HG03060 (cell line): ENCODE data around the gene CHRND.

Experiments
- ATAC-seq: cut with Tn5 transposase; IDR thresholded peaks from one replicate; pipeline ENCODE4 v1.9.1; 2021; ENCODE audit warnings: low read depth, moderate number of reproducible peaks; ENCODE audit not compliant: unreplicated experiment

Gene CHRND

DNA sequence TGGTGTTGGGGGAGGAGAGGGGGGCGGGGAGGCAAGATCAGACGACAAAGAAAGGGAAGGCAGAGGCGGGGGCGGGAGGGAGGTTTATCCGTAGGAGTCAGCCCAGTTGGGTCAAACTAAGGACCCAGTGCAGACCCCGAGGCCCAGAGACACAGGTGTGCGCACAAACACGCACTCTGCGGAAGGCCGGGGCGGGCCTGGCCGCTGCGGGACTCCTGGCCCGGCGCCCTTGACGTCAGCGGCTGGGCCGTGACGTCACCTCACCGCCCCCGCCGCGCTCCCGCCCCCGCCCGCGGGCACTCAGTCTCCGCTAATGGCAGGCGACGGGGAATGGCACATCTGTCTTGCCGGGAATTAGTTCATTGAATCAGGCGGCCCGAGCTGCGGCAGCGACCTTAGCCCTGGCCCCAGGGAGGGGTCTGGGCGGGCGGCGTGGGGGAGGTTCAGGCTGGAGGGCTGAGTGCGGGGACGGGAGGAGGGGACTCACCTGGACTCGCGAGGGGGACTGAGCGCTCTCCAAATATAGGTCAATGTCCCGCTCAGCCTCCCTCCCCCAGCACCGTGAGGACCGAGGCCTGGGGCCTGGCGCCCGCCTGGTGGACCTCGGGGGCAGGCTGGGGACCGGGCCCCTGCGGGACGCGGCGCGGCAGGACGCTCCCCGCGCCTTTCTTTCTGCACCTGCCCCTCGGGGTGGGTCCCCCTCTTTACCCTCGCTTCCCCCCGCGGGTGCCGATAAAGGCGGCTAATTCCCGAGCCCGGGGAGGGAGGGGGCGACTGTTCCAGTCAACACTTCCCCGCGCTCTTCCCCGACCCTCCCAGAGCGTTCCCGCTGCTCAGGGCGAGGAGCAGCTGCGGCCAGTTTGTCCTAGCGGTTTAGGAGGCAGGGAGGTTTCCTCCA is 22.8 kb upstream of the CHRND start:
- no peak for ATAC-seq

GRCh38 chr2:232503809-232504323 is 22.1 kb upstream of the CHRND start:
- ATAC-seq = no peak

DNA sequence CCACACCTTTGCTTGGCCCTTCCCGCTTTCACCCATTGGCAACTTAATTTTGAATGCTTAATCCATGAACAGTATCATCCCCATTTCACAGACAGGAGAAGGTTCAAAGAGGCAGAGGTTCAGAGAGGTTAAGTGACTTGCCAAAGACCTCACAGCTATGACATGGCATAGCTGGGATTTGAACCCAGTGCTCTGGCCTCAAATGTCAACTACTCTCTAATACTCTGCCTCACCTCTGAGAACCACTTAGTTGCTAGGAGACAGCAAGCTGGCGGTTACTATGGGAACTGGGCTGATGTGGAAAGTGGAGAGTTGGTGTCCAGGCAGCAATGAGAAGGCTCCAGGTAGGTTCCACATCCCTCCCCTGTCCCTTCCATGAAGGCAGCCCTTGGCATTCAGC is 21.5 kb upstream of the CHRND start:
- ATAC-seq = no peak

DNA sequence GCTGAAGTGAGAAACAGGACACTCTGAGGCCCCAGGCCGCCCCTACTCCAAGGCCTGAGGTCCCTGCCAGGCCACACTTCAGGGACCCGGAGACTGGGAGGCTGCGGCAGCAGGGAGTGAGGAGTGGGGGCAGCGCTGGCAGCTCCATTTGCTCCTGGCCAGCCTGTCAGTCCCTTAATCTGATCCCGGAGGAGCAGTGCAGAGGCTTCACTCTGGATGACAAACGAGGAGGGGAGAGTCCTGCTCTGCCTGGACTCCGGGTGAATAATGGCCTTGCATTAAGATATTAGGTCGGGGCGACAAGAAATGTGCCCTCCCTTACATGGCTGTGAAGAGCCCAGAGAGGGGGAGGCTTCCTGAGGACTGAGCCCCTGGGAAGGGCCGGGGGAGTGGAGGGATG is 20.1 kb upstream of the CHRND start:
- no peak for ATAC-seq

GRCh38 chr2:232506709-232507108 is 19.3 kb upstream of the CHRND start:
- ATAC-seq = no peak

GRCh38 chr2:232508251-232508650 is 17.7 kb upstream of the CHRND start:
- ATAC-seq = no peak

- no peak for ATAC-seq
Measured at GRCh38 chr2:232511336-232511890, 14.5 kb upstream of the CHRND start.

DNA sequence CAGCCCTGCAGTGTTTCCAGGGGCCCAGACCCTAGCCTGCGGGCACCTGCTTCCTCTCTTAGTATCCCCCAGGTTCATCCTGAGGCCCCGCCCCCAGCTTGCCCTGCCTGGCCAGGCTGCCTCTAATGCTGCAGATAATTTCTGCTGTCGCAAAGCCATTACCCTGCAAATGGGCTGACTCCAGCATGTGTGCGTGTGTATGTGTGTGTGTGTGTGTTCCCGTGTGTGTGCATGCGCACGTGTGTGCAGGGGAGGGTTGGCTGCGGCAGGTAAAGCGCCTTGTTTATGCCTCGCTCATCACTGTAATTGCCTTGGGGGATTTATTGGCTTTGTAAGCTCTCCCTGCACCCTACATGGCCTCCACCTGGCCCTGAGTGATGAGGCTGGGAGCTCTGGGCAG is 13.4 kb upstream of the CHRND start:
- ATAC-seq = no peak

DNA sequence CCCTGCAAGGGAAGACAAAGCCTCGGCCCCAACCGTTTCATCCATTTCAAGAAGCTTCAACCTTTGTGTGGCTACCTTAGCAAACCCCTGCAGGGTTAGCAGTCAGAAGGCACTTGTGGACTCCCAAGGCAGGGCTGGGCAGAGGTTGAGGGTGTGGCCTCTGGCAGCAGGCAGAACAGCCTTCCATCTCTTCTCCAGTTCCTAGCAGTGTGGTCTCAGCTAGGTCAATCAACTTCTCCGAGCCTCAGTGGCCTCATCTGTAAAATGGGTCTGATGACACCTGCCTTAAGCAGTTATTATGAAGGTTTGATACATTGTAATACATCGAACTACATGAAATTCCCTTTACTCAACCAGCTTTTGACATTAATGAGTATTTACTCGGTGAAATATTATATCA is 12.6 kb upstream of the CHRND start:
- ATAC-seq = no peak

DNA sequence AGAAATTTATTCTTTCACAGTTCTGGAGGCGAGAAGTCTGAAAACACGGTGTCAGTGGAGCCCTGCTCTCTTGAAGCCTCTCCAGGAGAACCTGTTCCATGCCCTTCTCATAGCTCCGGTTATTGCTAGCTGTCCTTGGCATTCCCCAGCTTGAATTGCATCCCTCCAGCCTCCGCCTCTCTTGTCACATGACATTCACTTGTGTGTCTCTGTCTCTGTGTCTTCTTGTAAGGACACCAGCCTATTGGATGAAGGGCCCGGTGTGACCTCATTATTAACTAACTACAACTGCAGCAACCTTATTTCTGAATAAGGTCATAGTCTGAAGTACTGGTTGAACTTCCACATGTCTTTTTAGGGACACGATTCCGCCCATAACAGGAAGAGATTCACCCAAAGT is 10.3 kb upstream of the CHRND start:
- ATAC-seq = no peak

DNA sequence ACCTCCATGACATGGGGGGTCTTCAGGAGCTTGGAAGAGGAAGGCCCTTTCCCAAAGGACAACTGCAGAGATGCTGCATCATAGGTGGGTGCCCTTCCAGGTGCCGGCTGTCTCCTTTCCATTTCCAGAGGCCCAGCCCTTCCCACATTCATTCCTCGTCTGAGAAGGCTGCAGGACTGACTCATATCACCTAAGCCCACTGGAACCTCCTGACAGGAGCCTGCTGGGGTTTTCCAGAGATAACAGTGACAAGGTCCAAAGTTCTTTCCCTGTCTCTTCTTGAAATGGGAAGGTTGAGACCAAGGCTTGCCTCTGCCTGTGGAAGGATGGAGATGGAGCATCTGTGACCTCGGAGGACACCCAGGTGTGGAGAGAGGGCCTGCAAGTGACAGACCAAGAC is 9.4 kb upstream of the CHRND start:
- no peak for ATAC-seq

DNA sequence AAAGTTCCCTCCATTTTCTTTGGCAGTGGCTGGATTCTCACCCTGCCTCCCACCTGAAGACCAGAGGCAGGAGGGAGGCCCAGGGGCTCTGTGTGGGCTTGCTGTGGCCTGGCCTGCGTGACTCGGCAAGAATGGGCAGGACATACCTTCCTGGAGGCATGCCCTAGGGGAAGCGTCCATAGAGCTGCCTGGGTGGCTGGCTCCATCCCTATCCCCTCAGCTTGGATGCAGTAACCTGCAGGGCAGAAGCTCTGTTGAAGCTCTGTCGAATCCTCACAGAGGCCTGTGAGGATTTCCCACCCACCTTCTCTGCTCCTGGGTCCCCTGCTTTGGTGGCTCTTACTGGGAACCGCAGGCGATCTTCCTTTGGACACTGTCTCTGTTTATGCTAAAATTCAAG is 7.1 kb upstream of the CHRND start:
- ATAC-seq = no peak

DNA sequence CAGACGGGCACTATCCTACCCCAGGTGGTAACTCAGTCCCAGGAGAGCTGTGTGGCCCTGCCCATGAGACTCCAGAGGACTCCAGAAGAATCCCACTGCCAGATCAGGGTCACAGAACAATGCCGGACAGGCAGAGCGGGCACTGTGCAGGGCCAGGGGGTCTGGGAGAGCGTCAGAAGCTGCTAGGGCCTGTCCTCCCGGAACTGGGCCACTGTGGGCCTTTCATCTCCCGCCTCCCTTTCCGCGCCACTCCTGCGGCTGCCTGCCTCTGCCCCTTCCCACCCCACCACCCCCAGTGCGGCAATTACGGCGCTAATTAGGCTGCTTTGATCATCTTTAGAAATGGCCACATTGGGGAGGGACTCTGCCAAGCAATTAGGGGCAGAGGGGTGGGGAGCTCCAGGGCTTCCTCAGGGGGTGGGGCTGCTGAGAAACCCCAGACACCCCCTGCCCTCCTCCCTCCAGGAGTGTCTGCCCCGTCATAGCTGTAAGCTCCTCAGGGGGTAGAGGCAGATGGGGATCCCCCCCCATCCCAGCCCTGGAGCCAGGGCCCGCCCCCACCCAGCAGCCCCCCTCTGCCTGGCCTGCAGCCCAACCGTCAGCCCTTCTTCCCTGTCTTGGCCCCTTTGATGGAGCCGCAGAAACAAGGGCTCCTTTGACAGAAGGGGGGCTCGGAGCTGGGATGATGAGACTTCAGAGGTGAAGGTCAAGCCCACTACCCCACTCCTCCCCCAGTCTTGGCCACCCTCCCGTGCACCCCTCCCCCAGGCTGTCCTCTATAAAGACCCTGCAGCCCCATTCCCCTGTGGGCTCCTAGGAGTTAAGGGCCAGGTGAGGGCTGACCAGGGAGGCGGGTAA is 6.2 kb upstream of the CHRND start, which contains the start of gene PRSS56:
PRSS56 (plus strand) TSS at position 808 of the 858 bp plus-strand sequence. CDS start 211 bp downstream, outside the sequence.
- ATAC-seq = no peak

DNA sequence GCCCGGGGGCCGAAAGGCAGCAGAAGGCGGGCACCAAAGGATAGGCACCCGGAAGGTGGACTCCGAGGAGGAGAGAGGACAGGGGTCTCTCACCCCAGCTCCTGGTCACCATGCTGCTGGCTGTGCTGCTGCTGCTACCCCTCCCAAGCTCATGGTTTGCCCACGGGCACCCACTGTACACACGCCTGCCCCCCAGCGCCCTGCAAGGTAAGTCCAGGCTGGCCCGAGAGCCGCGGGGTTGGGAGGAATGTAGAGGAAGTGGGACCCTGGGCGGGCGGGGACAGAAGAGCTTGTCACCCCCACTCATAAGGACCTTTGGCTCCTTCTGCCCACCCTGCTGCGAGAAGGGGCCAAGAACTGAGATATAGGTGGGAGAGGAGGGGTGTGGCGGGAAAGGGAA is 5.5 kb upstream of the CHRND start:
- no peak for ATAC-seq

DNA sequence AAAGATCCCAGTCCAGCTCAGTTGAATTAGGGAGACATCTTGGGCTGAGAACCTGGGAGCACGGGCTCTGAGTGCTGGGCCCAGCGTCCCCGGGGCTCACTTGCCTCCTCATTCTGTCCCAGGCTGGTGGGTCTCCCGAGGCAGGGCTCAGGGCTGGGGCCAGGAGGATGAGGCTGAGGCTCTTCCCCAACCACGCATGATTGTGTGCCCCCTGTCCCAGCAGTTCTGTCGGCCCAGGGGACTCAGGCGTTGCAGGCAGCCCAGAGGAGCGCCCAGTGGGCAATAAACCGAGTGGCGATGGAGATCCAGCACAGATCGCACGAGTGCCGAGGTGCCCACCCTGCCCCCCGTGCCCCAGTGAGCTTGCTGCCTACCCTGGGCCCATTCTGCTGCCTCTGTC is 4.9 kb upstream of the CHRND start:
- no peak for ATAC-seq

- ATAC-seq = no peak
Measured at GRCh38 chr2:232521959-232522622, 3.9 kb upstream of the CHRND start.

DNA sequence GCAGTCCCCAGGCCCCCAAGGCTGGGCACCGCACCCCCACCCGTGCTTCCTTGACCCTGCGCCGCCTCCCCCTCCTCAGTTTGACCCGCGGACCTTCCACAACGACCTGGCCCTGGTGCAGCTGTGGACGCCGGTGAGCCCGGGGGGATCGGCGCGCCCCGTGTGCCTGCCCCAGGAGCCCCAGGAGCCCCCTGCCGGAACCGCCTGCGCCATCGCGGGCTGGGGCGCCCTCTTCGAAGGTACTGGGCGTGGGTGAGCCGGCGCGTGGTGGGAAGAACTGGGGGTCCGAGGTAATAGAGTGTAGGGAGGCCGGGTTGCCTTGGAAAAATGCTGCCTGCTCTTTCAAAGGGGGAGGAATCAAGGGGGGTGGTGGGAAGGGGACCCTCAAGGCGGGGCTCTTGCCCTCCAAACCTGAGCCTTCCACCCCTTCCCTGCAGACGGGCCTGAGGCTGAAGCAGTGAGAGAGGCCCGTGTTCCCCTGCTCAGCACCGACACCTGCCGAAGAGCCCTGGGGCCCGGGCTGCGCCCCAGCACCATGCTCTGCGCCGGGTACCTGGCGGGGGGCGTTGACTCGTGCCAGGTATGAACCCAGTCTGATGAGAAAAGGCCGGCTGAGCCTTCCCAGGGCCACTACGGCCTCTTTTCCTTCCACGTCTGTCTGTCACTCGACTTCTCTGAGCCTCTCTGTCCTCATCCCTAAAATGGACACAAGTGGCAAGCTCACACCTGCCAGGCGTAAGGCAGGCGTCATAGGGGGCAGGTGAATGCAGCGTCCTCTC is 3.1 kb upstream of the CHRND start:
- ATAC-seq = no peak

- ATAC-seq = no peak
Measured at GRCh38 chr2:232523402-232523681, 2.6 kb upstream of the CHRND start.

DNA sequence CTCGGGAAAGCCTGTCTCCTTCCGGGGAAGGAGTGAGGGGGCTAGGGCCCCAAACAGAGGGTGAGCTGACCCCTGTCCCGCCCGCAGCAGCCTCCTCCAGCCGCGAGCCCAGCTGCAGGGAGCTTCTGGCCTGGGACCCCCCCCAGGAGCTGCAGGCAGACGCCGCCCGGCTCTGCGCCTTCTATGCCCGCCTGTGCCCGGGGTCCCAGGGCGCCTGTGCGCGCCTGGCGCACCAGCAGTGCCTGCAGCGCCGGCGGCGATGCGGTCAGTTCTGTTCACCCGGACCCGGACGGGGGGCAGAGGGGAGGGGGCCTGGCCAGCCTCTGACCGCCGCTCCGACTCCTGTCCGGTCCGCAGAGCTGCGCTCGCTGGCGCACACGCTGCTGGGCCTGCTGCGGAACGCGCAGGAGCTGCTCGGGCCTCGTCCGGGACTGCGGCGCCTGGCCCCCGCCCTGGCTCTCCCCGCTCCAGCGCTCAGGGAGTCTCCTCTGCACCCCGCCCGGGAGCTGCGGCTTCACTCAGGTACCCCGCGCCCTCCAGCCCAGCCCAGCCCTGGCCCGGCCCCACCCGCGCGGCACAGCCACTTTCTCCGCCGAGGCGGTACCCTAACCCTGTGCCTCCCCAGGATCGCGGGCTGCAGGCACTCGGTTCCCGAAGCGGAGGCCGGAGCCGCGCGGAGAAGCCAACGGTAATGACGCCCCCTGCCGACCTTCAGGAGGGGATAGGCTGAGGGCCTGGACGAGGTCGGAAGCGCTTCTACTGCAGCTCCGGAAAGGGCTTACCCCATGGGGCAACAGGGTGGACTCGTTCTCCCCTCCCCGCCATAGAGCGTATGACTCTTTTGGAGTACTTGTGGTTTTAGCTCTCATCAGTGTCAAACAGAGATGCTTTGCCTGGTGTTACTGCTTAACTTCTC is 2.0 kb upstream of the CHRND start:
- ATAC-seq = no peak
